ENCODE data around the gene MAP2K3.

The MAP2K3 gene

GRCh38 chr17:21277332-21277731, 7.2 kb upstream of the MAP2K3 start:
- H3K4me3 ChIP-seq (ENCODE audit: low read depth, low read length): no peak overlapping the region
- no peak for DNase-seq (ENCODE audit: low read depth)
- TF ChIP-seq, protein P1, sequence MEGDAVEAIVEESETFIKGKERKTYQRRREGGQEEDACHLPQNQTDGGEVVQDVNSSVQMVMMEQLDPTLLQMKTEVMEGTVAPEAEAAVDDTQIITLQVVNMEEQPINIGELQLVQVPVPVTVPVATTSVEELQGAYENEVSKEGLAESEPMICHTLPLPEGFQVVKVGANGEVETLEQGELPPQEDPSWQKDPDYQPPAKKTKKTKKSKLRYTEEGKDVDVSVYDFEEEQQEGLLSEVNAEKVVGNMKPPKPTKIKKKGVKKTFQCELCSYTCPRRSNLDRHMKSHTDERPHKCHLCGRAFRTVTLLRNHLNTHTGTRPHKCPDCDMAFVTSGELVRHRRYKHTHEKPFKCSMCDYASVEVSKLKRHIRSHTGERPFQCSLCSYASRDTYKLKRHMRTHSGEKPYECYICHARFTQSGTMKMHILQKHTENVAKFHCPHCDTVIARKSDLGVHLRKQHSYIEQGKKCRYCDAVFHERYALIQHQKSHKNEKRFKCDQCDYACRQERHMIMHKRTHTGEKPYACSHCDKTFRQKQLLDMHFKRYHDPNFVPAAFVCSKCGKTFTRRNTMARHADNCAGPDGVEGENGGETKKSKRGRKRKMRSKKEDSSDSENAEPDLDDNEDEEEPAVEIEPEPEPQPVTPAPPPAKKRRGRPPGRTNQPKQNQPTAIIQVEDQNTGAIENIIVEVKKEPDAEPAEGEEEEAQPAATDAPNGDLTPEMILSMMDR (IDR thresholded peaks at IDR 0.05; ENCODE audit: low read depth, low read length, missing control alignments): no peak

DNA sequence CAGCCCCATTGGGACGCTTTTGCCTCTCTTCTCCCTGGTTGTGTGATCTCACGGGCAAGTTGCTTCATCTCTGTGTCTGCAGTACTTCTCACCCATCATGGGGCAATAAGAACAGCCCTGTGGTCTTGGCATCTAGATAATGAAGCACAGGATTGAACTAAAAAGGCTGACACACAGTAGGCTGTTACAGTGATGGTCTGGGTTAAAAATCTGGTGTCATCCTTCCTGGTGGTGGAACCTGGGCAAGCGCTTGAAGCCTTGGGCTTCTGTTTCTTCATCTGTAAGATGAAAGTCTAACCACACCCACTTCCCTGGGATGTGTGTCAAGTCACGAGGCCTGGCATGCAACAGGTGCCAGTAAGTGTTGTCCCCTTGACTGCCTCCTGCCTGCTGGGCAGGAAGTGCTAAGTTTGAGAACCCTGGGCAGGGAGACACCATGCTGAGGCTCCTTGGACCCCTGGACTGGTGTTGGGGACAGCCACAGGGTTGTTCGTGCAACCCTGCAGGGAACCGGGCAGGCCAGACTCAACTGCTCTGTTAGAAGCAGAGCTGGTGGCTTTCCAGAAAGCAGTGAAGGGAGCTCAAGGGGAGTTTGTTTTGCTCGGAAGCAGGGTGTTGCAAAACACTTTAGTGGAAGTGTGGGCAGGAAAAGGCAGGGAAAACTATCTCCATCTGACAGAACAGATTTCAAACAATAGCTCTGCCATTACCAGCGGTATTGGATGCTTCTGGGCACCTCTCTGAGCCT, 5.9 kb upstream of the MAP2K3 start:
- no peak overlapping the region for H3K4me3 ChIP-seq (ENCODE audit: low read depth, low read length)
- TF ChIP-seq, protein P1 (IDR thresholded peaks at IDR 0.05; ENCODE audit: low read depth, low read length, missing control alignments): no peak
- no peak for DNase-seq (ENCODE audit: low read depth)

GRCh38 chr17:21279198-21279535, 5.3 kb upstream of the MAP2K3 start:
- no peak for DNase-seq (ENCODE audit: low read depth)
- TF ChIP-seq, protein P1 (IDR thresholded peaks at IDR 0.05; ENCODE audit: low read depth, low read length, missing control alignments): no peak
- H3K4me3 ChIP-seq (ENCODE audit: low read depth, low read length): no peak overlapping the region

DNA sequence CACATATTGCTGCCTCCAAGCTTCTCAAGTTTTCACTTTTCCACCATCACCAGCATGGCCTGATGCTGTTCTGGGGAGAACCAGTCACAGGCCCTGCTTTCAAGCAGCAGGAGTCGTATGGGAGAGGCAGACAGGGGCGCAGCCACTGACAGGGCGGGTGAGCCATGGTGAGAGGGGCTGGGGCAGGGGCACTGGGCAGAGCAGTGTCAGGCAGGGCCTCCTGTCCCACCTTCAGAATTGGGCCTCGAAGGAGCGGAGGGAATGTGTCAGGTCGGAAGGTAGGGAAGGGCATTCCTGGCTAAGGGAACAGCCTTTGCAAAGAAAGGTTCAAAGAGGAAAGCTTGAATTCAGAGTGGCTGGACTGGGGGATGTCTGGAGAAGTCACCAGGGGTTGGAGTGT, 4.9 kb upstream of the MAP2K3 start:
- DNase-seq (ENCODE audit: low read depth): no peak
- TF ChIP-seq, protein P1 (IDR thresholded peaks at IDR 0.05; ENCODE audit: low read depth, low read length, missing control alignments): no peak

GRCh38 chr17:21280081-21280518, 4.4 kb upstream of the MAP2K3 start:
- no peak overlapping the region for H3K4me3 ChIP-seq (ENCODE audit: low read depth, low read length)
- DNase-seq (ENCODE audit: low read depth): no peak
- TF ChIP-seq, protein P1 (IDR thresholded peaks at IDR 0.05; ENCODE audit: low read depth, low read length, missing control alignments): peak; percentile 99

More for the DNA sequence above, 4.9 kb upstream of the MAP2K3 start:
- H3K4me3 ChIP-seq (ENCODE audit: low read depth, low read length): no peak overlapping the region

DNA sequence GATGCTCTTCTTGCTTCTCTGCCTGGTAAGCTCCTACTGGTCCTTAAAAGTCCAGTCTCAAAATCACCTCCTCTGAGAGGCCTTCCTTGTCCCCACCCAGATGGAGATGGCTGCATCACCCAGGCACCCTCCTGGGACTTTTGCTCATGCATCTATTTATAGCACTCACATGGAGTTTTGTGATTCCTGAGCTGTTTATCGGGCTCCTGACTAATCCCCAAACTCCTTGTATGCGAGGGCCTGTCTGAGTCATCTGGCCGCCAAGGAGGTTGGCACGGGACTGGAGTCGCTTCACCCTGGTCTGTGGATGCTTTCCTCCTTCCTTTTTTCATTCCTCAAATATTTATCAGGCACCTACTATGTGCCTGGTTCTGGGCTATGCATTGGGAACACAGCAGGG, 2.3 kb upstream of the MAP2K3 start:
- H3K4me3 ChIP-seq (ENCODE audit: low read depth, low read length): no peak overlapping the region
- DNase-seq (ENCODE audit: low read depth): no peak
- TF ChIP-seq, protein P1 (IDR thresholded peaks at IDR 0.05; ENCODE audit: low read depth, low read length, missing control alignments): no peak

DNA sequence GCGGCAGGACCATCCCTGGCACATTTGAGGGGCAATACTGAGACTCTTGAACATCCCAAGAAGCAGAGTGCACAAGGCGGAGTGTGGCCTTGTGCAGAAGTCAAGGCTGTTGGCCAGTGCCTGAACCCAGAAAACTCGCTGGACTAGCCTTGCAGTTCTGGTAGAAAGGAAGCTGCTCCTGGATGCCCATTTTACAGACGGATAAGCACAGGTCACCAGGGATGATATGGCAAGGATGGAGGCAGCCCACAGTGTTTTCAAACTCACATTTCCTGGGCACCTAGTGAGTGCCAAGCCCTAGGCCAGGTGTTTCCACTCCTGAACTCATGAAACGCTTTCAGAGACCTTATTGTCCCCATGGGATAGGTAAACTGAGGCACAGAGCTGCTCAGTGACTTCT, 1.7 kb upstream of the MAP2K3 start:
- H3K4me3 ChIP-seq (ENCODE audit: low read depth, low read length): no peak overlapping the region
- no peak for DNase-seq (ENCODE audit: low read depth)
- TF ChIP-seq, protein P1 (IDR thresholded peaks at IDR 0.05; ENCODE audit: low read depth, low read length, missing control alignments): no peak

Data from GM12864 (cell line).